Fibroblast of the aortic adventitia (primary cell): ENCODE measurements around the gene PRICKLE4. TPM values are rescaled to one million over a fixed set of nuclear protein-coding genes. Genes with fewer than 3 reads are reported as not detected.

ENCODE experiments used
- DNase-seq: peaks from one replicate; pipeline ENCODE4 v3.0.0-alpha.2; 2010; ENCODE audit warnings: low read depth
- H3K4me3 ChIP-seq: 2 replicates; pipeline ENCODE4 v1.5.1; 2011; ENCODE audit warnings: low read depth, mild to moderate bottlenecking, control low read depth, low read length, moderate library complexity
- total RNA-seq: library from RNA; depleted of rRNA; stranded (reverse); fragments of >200 nt; gene quantifications from 2 replicates; pipeline ENCODE4 v1.2.3, GENCODE V29; 2012; ENCODE audit warnings: low replicate concordance
- TF ChIP-seq, protein P1 (sequence below): IDR thresholded peaks from 2 replicates; pipeline ENCODE4 v1.5.1; 2011; ENCODE audit warnings: mild to moderate bottlenecking, low read length, control low read depth, inconsistent platforms; ENCODE audit not compliant: insufficient read depth

The PRICKLE4 gene
- total RNA-seq, 1 donor: 0.45 TPM

DNA sequence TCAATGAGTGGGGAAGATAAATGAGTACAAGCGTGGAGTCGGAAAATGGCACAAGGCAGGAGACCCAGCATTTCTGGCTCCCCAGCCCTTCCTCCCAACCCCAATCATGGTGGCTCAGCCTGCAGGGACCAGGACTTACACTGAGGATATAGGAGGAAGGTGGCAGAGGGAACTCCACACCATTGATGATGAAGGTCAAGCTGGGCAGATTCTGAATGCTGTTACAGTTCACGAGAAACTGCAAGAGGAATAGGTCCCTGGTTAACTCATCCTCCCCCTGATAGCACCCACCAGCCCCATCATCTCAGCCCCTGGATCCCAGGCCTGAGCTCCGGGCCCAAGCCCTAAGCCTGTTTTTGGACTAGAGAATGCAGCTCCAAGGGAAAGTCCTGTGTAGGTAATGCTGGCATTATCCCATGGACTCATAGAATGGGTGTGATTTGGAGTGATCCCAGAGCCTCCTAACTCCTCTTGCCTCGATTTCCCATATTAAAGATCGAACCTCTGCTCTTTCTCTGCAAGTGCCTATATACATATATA lies 42.9 kb upstream of the PRICKLE4 start:
- TF ChIP-seq, protein P1, sequence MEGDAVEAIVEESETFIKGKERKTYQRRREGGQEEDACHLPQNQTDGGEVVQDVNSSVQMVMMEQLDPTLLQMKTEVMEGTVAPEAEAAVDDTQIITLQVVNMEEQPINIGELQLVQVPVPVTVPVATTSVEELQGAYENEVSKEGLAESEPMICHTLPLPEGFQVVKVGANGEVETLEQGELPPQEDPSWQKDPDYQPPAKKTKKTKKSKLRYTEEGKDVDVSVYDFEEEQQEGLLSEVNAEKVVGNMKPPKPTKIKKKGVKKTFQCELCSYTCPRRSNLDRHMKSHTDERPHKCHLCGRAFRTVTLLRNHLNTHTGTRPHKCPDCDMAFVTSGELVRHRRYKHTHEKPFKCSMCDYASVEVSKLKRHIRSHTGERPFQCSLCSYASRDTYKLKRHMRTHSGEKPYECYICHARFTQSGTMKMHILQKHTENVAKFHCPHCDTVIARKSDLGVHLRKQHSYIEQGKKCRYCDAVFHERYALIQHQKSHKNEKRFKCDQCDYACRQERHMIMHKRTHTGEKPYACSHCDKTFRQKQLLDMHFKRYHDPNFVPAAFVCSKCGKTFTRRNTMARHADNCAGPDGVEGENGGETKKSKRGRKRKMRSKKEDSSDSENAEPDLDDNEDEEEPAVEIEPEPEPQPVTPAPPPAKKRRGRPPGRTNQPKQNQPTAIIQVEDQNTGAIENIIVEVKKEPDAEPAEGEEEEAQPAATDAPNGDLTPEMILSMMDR: no peak
- H3K4me3 ChIP-seq: no peak overlapping the region
- DNase-seq: no peak

DNA sequence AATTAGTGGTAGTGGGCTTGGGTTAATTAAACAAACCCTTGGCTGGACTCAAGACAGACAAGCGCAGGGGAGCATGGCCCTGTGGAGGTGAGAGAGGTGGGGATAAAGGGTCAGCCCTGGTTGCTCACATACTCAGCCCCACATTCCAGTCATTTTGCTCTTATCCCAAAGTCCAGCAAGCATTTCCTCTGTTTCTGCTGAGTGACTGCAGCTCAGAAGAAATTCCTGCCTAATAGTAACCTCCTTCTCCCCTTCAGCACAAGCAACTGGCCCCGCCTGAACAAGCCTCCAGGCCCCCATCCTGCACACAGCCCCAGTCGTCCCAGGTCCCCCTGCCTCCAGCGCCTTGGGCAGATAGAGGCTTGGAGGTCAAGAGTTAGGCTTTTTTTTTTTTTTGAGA lies 41.5 kb upstream of the PRICKLE4 start:
- TF ChIP-seq, protein P1: no peak
- peak; percentile 35 for DNase-seq
- no peak overlapping the region for H3K4me3 ChIP-seq

DNA sequence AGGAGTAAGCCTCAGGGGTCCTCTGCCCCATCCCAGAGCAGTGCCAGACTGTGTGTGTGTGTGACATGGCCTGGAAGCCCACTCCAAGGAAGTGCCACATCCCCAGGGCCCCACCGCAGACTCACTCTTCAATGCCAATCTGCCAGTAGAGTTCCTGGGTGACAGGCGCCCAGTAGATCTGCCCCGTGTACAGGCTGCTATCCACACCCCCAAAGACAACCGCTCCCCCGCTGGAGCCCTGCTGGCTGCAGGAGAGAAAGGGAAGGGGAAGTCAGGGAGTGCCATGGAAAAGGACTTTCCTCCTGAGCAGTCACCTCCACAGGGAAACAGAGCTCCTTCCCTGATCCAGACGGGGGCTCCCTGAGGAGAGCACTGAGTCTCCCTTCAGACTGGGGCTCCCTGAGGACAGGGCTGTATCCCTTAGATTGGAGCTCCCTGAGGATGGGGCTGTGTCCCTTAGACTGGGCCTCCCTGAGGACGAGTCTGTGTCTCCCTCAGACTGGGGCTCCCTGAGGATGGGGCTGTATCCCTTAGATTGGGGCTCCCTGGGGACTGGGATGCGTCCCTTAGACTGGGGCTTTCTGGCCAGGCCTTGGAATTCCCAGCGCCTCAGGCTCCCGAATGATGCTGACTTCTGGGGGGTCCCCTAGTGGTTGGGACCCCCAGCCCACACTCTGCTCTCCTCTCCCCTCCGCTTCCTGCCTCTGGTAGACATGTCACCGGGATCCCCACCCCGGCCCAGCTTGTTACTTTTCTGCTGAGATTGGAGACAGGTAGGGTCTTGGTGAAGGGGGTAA lies 40.0 kb upstream of the PRICKLE4 start:
- no peak for DNase-seq
- TF ChIP-seq, protein P1: no peak
- H3K4me3 ChIP-seq: no peak overlapping the region

DNA sequence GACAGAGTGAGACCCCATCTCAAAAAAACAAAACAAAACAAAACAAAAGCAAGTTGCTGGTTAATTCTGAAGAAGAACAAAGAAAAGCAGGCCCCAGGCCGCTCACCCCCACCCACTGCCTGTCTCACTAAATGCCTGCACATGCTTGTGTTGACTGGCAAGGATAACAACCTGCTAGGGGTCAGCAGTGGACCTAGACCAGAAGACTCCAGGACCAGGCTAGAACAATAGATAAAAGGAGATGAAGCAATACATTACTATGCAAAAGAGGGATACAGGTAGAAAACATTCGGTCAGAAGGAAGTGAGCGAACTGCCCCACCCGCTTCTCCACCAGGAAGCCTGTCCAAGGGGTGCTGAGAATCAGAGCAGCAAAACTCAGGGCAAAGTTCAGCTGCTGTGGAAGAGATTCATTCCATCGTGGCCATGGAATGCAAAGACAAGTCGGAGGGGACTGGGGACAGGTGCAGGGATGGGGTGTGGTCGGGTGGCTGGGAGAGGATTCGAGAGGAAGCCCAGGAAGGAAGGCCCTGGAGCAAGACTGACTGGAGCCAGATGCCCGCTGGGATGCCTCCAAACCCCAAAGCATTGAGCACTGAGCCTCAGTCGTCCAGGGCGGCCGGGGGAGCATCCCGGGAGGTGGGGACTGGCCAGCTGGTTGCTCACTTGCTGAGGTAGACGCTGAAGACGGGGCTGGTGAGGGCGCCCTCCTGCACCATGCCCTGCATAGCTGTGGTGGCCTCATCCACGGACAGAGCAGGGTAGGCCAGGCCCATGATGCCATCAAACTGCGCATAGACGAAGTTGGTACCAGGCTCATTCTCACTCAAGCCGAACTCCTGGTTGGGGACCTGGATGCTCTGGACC lies 38.7 kb upstream of the PRICKLE4 start:
- DNase-seq: no peak
- H3K4me3 ChIP-seq: no peak overlapping the region
- TF ChIP-seq, protein P1: no peak

DNA sequence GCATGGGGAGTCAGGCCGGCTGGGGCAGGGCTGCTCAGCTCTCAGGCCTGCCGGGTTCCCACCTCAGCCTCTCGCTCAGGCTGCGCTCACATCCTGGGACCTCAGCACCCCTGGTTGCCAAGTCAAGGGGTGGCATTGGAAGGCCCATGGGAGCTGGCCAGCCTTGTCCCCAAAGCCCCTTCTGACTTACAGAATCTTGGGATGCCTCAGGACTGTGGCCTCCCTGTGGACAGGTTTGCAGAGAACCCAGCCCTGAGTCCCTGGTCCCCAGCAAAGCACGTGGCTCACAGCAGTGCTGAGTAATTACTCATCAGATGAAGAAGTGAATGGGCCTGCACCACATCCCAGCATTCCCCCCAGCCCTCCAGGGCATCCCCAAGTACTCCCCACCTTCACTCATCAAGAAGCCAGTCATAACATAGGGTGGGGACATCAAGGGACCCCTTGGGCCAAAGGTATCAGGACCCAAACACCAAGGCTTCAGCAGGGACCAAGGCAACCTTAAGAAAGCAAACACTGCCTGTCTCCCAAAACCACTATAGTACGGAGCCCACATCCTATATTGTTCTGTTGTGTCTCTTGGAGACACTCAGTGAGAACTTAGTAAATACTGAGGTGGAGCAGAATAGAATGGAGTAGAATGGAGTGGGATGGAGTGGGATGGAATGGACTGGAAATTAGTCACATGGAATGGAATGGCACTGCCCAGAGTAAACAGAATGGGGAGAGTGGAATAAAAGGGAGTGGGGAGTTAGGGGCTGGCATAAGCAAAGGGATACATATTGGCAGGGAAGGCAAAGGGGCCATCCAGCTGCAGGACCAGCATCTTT lies 37.0 kb upstream of the PRICKLE4 start:
- TF ChIP-seq, protein P1: no peak
- no peak overlapping the region for H3K4me3 ChIP-seq
- DNase-seq: no peak

DNA sequence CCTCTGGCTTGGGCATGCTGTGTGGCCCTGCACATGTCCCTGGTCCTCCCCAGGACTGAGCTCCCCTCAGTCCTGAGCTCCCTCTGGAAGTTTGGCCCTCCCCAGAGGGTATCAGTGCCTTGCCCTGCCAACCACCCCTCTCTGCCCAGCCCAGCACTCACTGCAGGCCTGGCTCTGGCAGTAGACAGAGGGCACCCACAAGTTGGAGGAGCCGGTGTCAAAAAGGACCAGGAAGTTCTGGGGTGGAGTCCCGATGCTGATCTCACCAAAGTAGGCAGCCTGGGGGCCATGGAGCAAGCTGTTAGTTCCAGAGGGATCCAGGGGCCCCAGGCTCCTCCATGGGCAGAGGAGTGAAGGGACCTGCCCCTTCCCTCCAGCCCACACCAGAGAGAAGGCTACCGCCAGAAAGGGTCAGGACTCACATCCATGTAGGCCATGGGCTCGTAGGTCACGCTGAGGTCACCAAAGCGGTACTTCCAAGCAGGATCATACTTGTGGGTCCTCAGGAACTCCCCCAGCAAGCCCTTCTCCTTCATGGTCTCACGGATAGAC lies 36.3 kb upstream of the PRICKLE4 start:
- H3K4me3 ChIP-seq: no peak overlapping the region
- DNase-seq: no peak
- TF ChIP-seq, protein P1: no peak
